T-helper 2 cell treated with Interferon-gamma antibody and Interleukin-4, amounts not matched to agents 5 μg/mL and 100 μg/mL, for 36 hours (primary cell): ENCODE results near the gene OTUB2.

Experiments used
- DNase-seq: peaks from one replicate; pipeline ENCODE4 v3.0.0; 2021; ENCODE audit warnings: low spot score
- H3K27ac Mint-ChIP-seq: one replicate; pipeline ENCODE4 v1.8.0; 2021; ENCODE audit warnings: mild to moderate bottlenecking, mixed read lengths
- H3K27me3 Mint-ChIP-seq: one replicate; pipeline ENCODE4 v1.8.0; 2021; ENCODE audit warnings: low read depth, mixed read lengths
- H3K36me3 Mint-ChIP-seq: one replicate; pipeline ENCODE4 v1.8.0; 2021; ENCODE audit warnings: low read depth, mixed read lengths
- H3K4me1 Mint-ChIP-seq: one replicate; pipeline ENCODE4 v1.8.0; 2021; ENCODE audit warnings: low read depth, mixed read lengths
- H3K4me3 Mint-ChIP-seq: one replicate; pipeline ENCODE4 v1.8.0; 2022; ENCODE audit warnings: mild to moderate bottlenecking, moderate library complexity, mixed read lengths
- H3K9me3 Mint-ChIP-seq: one replicate; pipeline ENCODE4 v1.8.0; 2021; ENCODE audit warnings: mixed read lengths

Gene OTUB2

GRCh38 chr14:94045101-94045500, 19.0 kb downstream of the OTUB2 start:
- no peak for DNase-seq
- Mint-ChIP-seq H3K27ac (no peak overlapping the region), H3K4me1 (no peaks in the 10 kb centered on the region), H3K36me3 (peaks cover 20% of the 10 kb centered on the region), H3K4me3 (no peak overlapping the region), H3K27me3 (no peaks in the 10 kb centered on the region), H3K9me3 (no peaks in the 10 kb centered on the region)

- H3K4me1 Mint-ChIP-seq: no peaks in the 10 kb centered on the region
- no peaks in the 10 kb centered on the region for H3K9me3 Mint-ChIP-seq
- no peaks in the 10 kb centered on the region for H3K27me3 Mint-ChIP-seq
- H3K4me3 Mint-ChIP-seq: no peak overlapping the region
- no peak overlapping the region for H3K27ac Mint-ChIP-seq
- DNase-seq: no peak
- H3K36me3 Mint-ChIP-seq: peaks cover 26% of the 10 kb centered on the region
Measured at GRCh38 chr14:94045563-94046345, 19.6 kb downstream of the OTUB2 start.

GRCh38 chr14:94046696-94047250, 20.6 kb downstream of the OTUB2 start:
- Mint-ChIP-seq H3K4me3 (no peak overlapping the region), H3K9me3 (no peaks in the 10 kb centered on the region), H3K36me3 (peaks cover 35% of the 10 kb centered on the region), H3K4me1 (no peaks in the 10 kb centered on the region), H3K27me3 (no peaks in the 10 kb centered on the region), H3K27ac (no peak overlapping the region)
- no peak for DNase-seq

GRCh38 chr14:94047581-94047980, 21.4 kb downstream of the OTUB2 start:
- Mint-ChIP-seq H3K4me3 (no peak overlapping the region), H3K9me3 (no peaks in the 10 kb centered on the region), H3K4me1 (peaks cover 7% of the 10 kb centered on the region), H3K27ac (no peak overlapping the region), H3K27me3 (no peaks in the 10 kb centered on the region), H3K36me3 (peaks cover 44% of the 10 kb centered on the region)
- no peak for DNase-seq

- no peak overlapping the region for H3K4me3 Mint-ChIP-seq
- no peaks in the 10 kb centered on the region for H3K9me3 Mint-ChIP-seq
- no peak for DNase-seq
- no peaks in the 10 kb centered on the region for H3K27me3 Mint-ChIP-seq
- peaks cover 52% of the 10 kb centered on the region for H3K36me3 Mint-ChIP-seq
- H3K27ac Mint-ChIP-seq: no peak overlapping the region
- H3K4me1 Mint-ChIP-seq: peaks cover 10% of the 10 kb centered on the region
Measured at GRCh38 chr14:94048691-94049624, 22.8 kb downstream of the OTUB2 start.

- H3K36me3 Mint-ChIP-seq: peaks cover 56% of the 10 kb centered on the region
- no peak for DNase-seq
- H3K27ac Mint-ChIP-seq: no peak overlapping the region
- H3K9me3 Mint-ChIP-seq: no peaks in the 10 kb centered on the region
- no peak overlapping the region for H3K4me3 Mint-ChIP-seq
- H3K27me3 Mint-ChIP-seq: no peaks in the 10 kb centered on the region
- H3K4me1 Mint-ChIP-seq: peaks cover 16% of the 10 kb centered on the region
Measured at GRCh38 chr14:94049625-94050023, 23.5 kb downstream of the OTUB2 start.

- peak overlapping the region; percentile 3 for H3K27ac Mint-ChIP-seq
- peaks cover 61% of the 10 kb centered on the region for H3K36me3 Mint-ChIP-seq
- DNase-seq: no peak
- H3K4me3 Mint-ChIP-seq: no peak overlapping the region
- peaks cover 23% of the 10 kb centered on the region for H3K4me1 Mint-ChIP-seq
- no peaks in the 10 kb centered on the region for H3K9me3 Mint-ChIP-seq
- H3K27me3 Mint-ChIP-seq: no peaks in the 10 kb centered on the region
Measured at GRCh38 chr14:94050231-94050880, 24.2 kb downstream of the OTUB2 start.

GRCh38 chr14:94051115-94051514, 25.0 kb downstream of the OTUB2 start:
- H3K27me3 Mint-ChIP-seq: no peaks in the 10 kb centered on the region
- H3K9me3 Mint-ChIP-seq: no peaks in the 10 kb centered on the region
- peaks cover 67% of the 10 kb centered on the region for H3K36me3 Mint-ChIP-seq
- no peak for DNase-seq
- no peak overlapping the region for H3K4me3 Mint-ChIP-seq
- H3K27ac Mint-ChIP-seq: no peak overlapping the region
- H3K4me1 Mint-ChIP-seq: peaks cover 31% of the 10 kb centered on the region

GRCh38 chr14:94051779-94052178, 25.6 kb downstream of the OTUB2 start:
- Mint-ChIP-seq H3K27ac (peak overlapping the region; percentile 62), H3K27me3 (no peaks in the 10 kb centered on the region), H3K36me3 (peaks cover 71% of the 10 kb centered on the region), H3K9me3 (no peaks in the 10 kb centered on the region), H3K4me3 (no peak overlapping the region), H3K4me1 (peaks cover 37% of the 10 kb centered on the region)
- no peak for DNase-seq

GRCh38 chr14:94052199-94052598, 26.1 kb downstream of the OTUB2 start:
- peaks cover 70% of the 10 kb centered on the region for H3K36me3 Mint-ChIP-seq
- H3K9me3 Mint-ChIP-seq: no peaks in the 10 kb centered on the region
- H3K27ac Mint-ChIP-seq: peak overlapping the region; percentile 62
- peaks cover 42% of the 10 kb centered on the region for H3K4me1 Mint-ChIP-seq
- DNase-seq: no peak
- no peak overlapping the region for H3K4me3 Mint-ChIP-seq
- H3K27me3 Mint-ChIP-seq: no peaks in the 10 kb centered on the region

GRCh38 chr14:94052662-94053061, 26.5 kb downstream of the OTUB2 start:
- Mint-ChIP-seq H3K27me3 (no peaks in the 10 kb centered on the region), H3K9me3 (no peaks in the 10 kb centered on the region), H3K36me3 (peaks cover 71% of the 10 kb centered on the region), H3K27ac (peak overlapping the region; percentile 62), H3K4me3 (no peak overlapping the region), H3K4me1 (peaks cover 46% of the 10 kb centered on the region)
- no peak for DNase-seq

GRCh38 chr14:94054401-94054800, 28.3 kb downstream of the OTUB2 start:
- Mint-ChIP-seq H3K4me1 (peaks cover 53% of the 10 kb centered on the region), H3K4me3 (no peak overlapping the region), H3K27me3 (no peaks in the 10 kb centered on the region), H3K27ac (peak overlapping the region; percentile 50), H3K36me3 (peaks cover 78% of the 10 kb centered on the region), H3K9me3 (no peaks in the 10 kb centered on the region)
- DNase-seq: no peak

- Mint-ChIP-seq H3K9me3 (no peaks in the 10 kb centered on the region), H3K27me3 (no peaks in the 10 kb centered on the region), H3K4me3 (no peak overlapping the region), H3K36me3 (peaks cover 76% of the 10 kb centered on the region), H3K4me1 (peaks cover 53% of the 10 kb centered on the region), H3K27ac (no peak overlapping the region)
- DNase-seq: no peak
Measured at GRCh38 chr14:94054936-94055335, 28.8 kb downstream of the OTUB2 start.
